Astrocyte (in vitro differentiated cells and primary cell): ENCODE data around the gene FAF1. TPM values are rescaled to one million over a fixed set of nuclear protein-coding genes. Genes with fewer than 3 reads are reported as not detected.
A peak's percentile ranks its signal among the peaks of the same experiment; 100 is the strongest.

Source experiments
- DNase-seq: peaks from one replicate; pipeline ENCODE4 v3.0.0-alpha.2; 2010; ENCODE audit warnings: low read depth
- FAIRE-seq: peaks from 2 replicates; lab custom pipeline; 2011; peaks lifted over from hg19 to GRCh38; lab: Jason Lieb, UNC
- H2AFZ ChIP-seq: 2 replicates; pipeline ENCODE4 v1.6.0; 2012; ENCODE audit warnings: low read depth, low read length, inconsistent platforms
- H3K27ac ChIP-seq: 2 replicates; pipeline ENCODE4 v1.5.1; 2011; ENCODE audit warnings: low read depth, low read length, inconsistent platforms
- H3K27me3 ChIP-seq: 2 replicates; pipeline ENCODE4 v1.6.0; 2011; ENCODE audit warnings: low read length, inconsistent platforms; ENCODE audit not compliant: insufficient read depth
- H3K36me3 ChIP-seq: 2 replicates; pipeline ENCODE4 v1.5.1; 2011; ENCODE audit warnings: low read length, inconsistent platforms; ENCODE audit not compliant: insufficient read depth
- H3K4me1 ChIP-seq: 2 replicates; pipeline ENCODE4 v1.5.1; 2011; ENCODE audit warnings: low read length, inconsistent platforms; ENCODE audit not compliant: insufficient read depth
- H3K4me2 ChIP-seq: 2 replicates; pipeline ENCODE4 v1.6.0; 2012; ENCODE audit warnings: low read length, inconsistent platforms
- H3K4me3 ChIP-seq: 2 replicates; pipeline ENCODE4 v1.5.1; 2011; ENCODE audit warnings: low read depth, mild to moderate bottlenecking, low read length, inconsistent platforms; ENCODE audit not compliant: insufficient read depth
- H3K79me2 ChIP-seq: 2 replicates; pipeline ENCODE4 v1.6.0; 2012; ENCODE audit warnings: mild to moderate bottlenecking, low read length, inconsistent platforms; ENCODE audit not compliant: insufficient read depth
- H3K9ac ChIP-seq: 2 replicates; pipeline ENCODE4 v1.6.0; 2012; ENCODE audit warnings: mild to moderate bottlenecking, low read length, inconsistent platforms
- H3K9me3 ChIP-seq: 2 replicates; pipeline ENCODE4 v1.5.1; 2012; ENCODE audit warnings: low read depth, mild to moderate bottlenecking, low read length, inconsistent platforms; ENCODE audit not compliant: insufficient read depth
- H4K20me1 ChIP-seq: 2 replicates; pipeline ENCODE4 v1.6.0; 2012; ENCODE audit warnings: low read length, inconsistent platforms; ENCODE audit not compliant: insufficient read depth
- H3K27ac Mint-ChIP-seq: one replicate; pipeline ENCODE4 v1.8.0; 2021; ENCODE audit warnings: mild to moderate bottlenecking, mixed read lengths; ENCODE audit not compliant: unreplicated experiment
- H3K27me3 Mint-ChIP-seq: one replicate; pipeline ENCODE4 v1.8.0; 2021; ENCODE audit warnings: low read depth, mixed read lengths; ENCODE audit not compliant: unreplicated experiment
- H3K36me3 Mint-ChIP-seq: one replicate; pipeline ENCODE4 v1.8.0; 2021; ENCODE audit warnings: low read depth, mixed read lengths; ENCODE audit not compliant: unreplicated experiment
- H3K4me1 Mint-ChIP-seq: one replicate; pipeline ENCODE4 v1.8.0; 2021; ENCODE audit warnings: low read depth, mixed read lengths; ENCODE audit not compliant: unreplicated experiment
- H3K4me3 Mint-ChIP-seq: one replicate; pipeline ENCODE4 v1.8.0; 2021; ENCODE audit warnings: mild to moderate bottlenecking, moderate library complexity, mixed read lengths; ENCODE audit not compliant: unreplicated experiment
- H3K9me3 Mint-ChIP-seq: one replicate; pipeline ENCODE4 v1.8.0; 2021; ENCODE audit warnings: mild to moderate bottlenecking, mixed read lengths; ENCODE audit not compliant: unreplicated experiment
- CTCF ChIP-seq: IDR thresholded peaks from 2 replicates; pipeline ENCODE4 v1.5.1; 2011; ENCODE audit warnings: low read depth, mild to moderate bottlenecking, inconsistent platforms, low read length, moderate library complexity; ENCODE audit not compliant: insufficient read depth
- EZH2 ChIP-seq: IDR thresholded peaks from 2 replicates; pipeline ENCODE4 v1.6.1; 2012; ENCODE audit warnings: mild to moderate bottlenecking, low read length, inconsistent platforms; ENCODE audit not compliant: insufficient read depth
- total RNA-seq: library from RNA; stranded (reverse); gene quantifications from 2 replicates; pipeline ENCODE4 v1.2.1, GENCODE V29; 2021

Gene FAF1
- total RNA-seq, 1 donor from 2014 or later = 35.4 TPM

- FAIRE-seq = no peak
- H3K27me3 Mint-ChIP-seq = no peaks in the 10 kb centered on the region
Observed at GRCh38 chr1:50779801-50780200, 180.3 kb downstream of the FAF1 start.

GRCh38 chr1:50775740-50776139, 184.3 kb downstream of the FAF1 start:
- Histone ChIP-seq H3K4me2 (no peak overlapping the region), H3K4me3 (no peak overlapping the region), H2AFZ (no peak overlapping the region), H3K27me3 (no peaks in the 10 kb centered on the region), H3K36me3 (no peaks in the 10 kb centered on the region), H3K27ac (no peak overlapping the region), H4K20me1 (peaks cover 3% of the 10 kb centered on the region), H3K9ac (no peak overlapping the region), H3K4me1 (no peaks in the 10 kb centered on the region), H3K79me2 (no peaks in the 10 kb centered on the region), H3K9me3 (no peaks in the 10 kb centered on the region)
- DNase-seq = no peak
- Mint-ChIP-seq H3K4me3 (no peak overlapping the region), H3K27me3 (no peaks in the 10 kb centered on the region), H3K27ac (no peak overlapping the region), H3K9me3 (no peaks in the 10 kb centered on the region), H3K36me3 (peaks cover 2% of the 10 kb centered on the region), H3K4me1 (no peaks in the 10 kb centered on the region)
- TF ChIP-seq CTCF = no peak
- TF ChIP-seq EZH2 = no peak
- no peak for FAIRE-seq

More at GRCh38 chr1:50779801-50780200, 180.3 kb downstream of the FAF1 start:
- Histone ChIP-seq H3K4me3 (no peak overlapping the region), H3K9me3 (no peaks in the 10 kb centered on the region), H4K20me1 (no peaks in the 10 kb centered on the region), H3K9ac (no peak overlapping the region), H3K4me1 (no peaks in the 10 kb centered on the region), H3K27me3 (no peaks in the 10 kb centered on the region), H3K4me2 (no peak overlapping the region), H2AFZ (no peak overlapping the region), H3K79me2 (no peaks in the 10 kb centered on the region), H3K27ac (no peak overlapping the region), H3K36me3 (no peaks in the 10 kb centered on the region)
- Mint-ChIP-seq H3K36me3 (peaks cover 5% of the 10 kb centered on the region), H3K27ac (no peak overlapping the region), H3K9me3 (no peaks in the 10 kb centered on the region), H3K4me1 (no peaks in the 10 kb centered on the region), H3K4me3 (no peak overlapping the region)
- no peak for TF ChIP-seq CTCF
- no peak for TF ChIP-seq EZH2
- DNase-seq = no peak

GRCh38 chr1:50774759-50775351, 185.2 kb downstream of the FAF1 start:
- H3K36me3 ChIP-seq = no peaks in the 10 kb centered on the region
- DNase-seq = peak; percentile 37
- Mint-ChIP-seq H3K9me3 (no peaks in the 10 kb centered on the region), H3K27ac (no peak overlapping the region), H3K36me3 (no peaks in the 10 kb centered on the region), H3K27me3 (no peaks in the 10 kb centered on the region), H3K4me3 (no peak overlapping the region), H3K4me1 (no peaks in the 10 kb centered on the region)
- H3K4me3 ChIP-seq = no peak overlapping the region
- H2AFZ ChIP-seq = no peak overlapping the region
- H3K9me3 ChIP-seq = no peaks in the 10 kb centered on the region
- TF ChIP-seq CTCF (peak; percentile 69), EZH2 (no peak)
- peaks cover 5% of the 10 kb centered on the region for H4K20me1 ChIP-seq
- no peaks in the 10 kb centered on the region for H3K27me3 ChIP-seq
- no peak overlapping the region for H3K9ac ChIP-seq
- no peak for FAIRE-seq
- H3K27ac ChIP-seq = no peak overlapping the region
- no peaks in the 10 kb centered on the region for H3K4me1 ChIP-seq
- H3K4me2 ChIP-seq = no peak overlapping the region
- H3K79me2 ChIP-seq = no peaks in the 10 kb centered on the region
